Bronchial epithelial cell (primary cell): ENCODE data around the gene NKPD1. TPM values are rescaled to one million over a fixed set of nuclear protein-coding genes. Genes with fewer than 3 reads are reported as not detected.

Source experiments
- DNase-seq: peaks from one replicate; pipeline ENCODE4 v3.0.0-alpha.2; 2010; ENCODE audit warnings: low read depth
- FAIRE-seq: peaks from 2 replicates; lab custom pipeline; 2011; peaks lifted over from hg19 to GRCh38; lab: Jason Lieb, UNC
- H3K27me3 ChIP-seq: 2 replicates; pipeline ENCODE4 v1.5.1; 2011; ENCODE audit warnings: low read length; ENCODE audit not compliant: control insufficient read depth, insufficient read depth
- H3K36me3 ChIP-seq: 2 replicates; pipeline ENCODE4 v1.5.1; 2011; ENCODE audit warnings: low read length; ENCODE audit not compliant: control insufficient read depth, insufficient read depth
- H3K4me3 ChIP-seq: 2 replicates; pipeline ENCODE4 v1.5.1; 2011; ENCODE audit warnings: mild to moderate bottlenecking, low read depth, low read length, control low read depth
- total RNA-seq: library from RNA; depleted of rRNA; stranded (reverse); fragments of >200 nt; gene quantifications from 2 replicates; pipeline ENCODE4 v1.2.1, GENCODE V29; 2014
- TF ChIP-seq, protein P1 (sequence below): IDR thresholded peaks from 2 replicates; pipeline ENCODE4 v1.5.1; 2011; ENCODE audit warnings: mild to moderate bottlenecking, moderate library complexity, low read length, control low read depth, inconsistent platforms; ENCODE audit not compliant: insufficient read depth, severe bottlenecking

The NKPD1 gene
- total RNA-seq, 1 donor from 2014 or later, result 0.53 TPM

DNA sequence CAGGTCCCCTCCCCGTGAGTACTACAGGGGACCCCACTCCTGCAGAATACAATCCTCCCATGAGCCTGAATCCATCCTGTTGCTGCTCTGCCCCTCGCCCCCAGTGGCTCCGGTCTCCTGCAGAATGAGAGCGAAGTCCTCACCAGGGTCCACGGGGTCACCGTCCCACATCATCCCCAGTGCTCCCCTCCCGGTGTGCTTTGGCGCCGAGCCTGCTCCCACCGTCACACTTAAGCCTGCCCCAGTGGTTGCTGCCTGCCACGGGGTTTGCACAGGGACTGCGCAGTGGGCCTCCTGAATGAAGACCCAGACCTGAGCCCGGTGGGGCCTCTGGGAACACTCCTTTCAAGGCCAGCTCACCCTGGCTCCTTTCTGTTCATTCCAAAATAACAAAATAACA lies 30.5 kb downstream of the NKPD1 start:
- FAIRE-seq (no peak), DNase-seq (no peak)
- Histone ChIP-seq H3K27me3 (no peaks in the 10 kb centered on the region), H3K4me3 (no peak overlapping the region), H3K36me3 (no peaks in the 10 kb centered on the region)
- TF ChIP-seq, protein P1, sequence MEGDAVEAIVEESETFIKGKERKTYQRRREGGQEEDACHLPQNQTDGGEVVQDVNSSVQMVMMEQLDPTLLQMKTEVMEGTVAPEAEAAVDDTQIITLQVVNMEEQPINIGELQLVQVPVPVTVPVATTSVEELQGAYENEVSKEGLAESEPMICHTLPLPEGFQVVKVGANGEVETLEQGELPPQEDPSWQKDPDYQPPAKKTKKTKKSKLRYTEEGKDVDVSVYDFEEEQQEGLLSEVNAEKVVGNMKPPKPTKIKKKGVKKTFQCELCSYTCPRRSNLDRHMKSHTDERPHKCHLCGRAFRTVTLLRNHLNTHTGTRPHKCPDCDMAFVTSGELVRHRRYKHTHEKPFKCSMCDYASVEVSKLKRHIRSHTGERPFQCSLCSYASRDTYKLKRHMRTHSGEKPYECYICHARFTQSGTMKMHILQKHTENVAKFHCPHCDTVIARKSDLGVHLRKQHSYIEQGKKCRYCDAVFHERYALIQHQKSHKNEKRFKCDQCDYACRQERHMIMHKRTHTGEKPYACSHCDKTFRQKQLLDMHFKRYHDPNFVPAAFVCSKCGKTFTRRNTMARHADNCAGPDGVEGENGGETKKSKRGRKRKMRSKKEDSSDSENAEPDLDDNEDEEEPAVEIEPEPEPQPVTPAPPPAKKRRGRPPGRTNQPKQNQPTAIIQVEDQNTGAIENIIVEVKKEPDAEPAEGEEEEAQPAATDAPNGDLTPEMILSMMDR, result no peak

DNA sequence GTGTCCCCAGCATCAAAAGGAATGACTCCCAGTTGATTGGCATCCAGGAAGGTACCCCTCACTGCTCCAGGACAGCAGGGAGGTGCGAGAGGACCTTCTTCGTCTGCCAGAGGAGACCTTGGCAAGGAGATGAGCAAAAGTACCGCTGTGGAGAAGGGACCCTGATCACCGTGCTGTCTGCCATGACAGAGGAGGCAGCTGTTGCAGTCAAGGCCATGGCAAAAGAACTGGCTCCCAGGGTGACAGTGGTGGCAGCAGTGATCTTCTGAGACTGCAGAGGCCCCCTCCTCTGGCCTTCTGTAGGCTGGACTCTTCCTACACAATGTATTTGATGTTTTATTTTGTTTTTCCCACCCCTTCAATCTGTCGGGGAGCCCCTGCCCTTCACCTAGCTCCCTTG lies 32.0 kb downstream of the NKPD1 start:
- H3K27me3 ChIP-seq, result no peaks in the 10 kb centered on the region
- no peak for DNase-seq
- TF ChIP-seq, protein P1, result no peak
- FAIRE-seq, result no peak
- H3K4me3 ChIP-seq, result no peak overlapping the region
- H3K36me3 ChIP-seq, result no peaks in the 10 kb centered on the region

DNA sequence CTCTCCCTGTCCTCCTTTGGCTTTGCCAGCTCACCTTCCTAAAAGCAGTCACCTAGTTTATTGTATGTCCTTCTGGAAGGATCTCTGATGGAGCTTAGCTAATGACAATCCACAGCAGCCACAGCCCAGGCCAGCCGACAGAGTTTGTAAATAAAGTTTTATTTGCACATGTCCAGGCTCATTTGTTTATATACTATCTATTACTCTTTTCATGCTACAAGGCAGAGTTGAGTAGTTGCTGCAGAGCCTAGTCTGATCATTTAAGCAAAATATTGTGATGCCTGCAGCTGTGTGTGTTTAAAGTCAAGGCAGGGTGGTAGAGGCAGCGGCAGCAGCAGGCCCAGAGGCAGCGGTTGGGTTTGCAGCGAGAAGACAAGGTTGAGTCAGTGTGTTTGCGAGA lies 32.6 kb downstream of the NKPD1 start:
- FAIRE-seq, result no peak
- Histone ChIP-seq H3K4me3 (no peak overlapping the region), H3K36me3 (no peaks in the 10 kb centered on the region), H3K27me3 (no peaks in the 10 kb centered on the region)
- DNase-seq, result no peak
- TF ChIP-seq, protein P1, result no peak

DNA sequence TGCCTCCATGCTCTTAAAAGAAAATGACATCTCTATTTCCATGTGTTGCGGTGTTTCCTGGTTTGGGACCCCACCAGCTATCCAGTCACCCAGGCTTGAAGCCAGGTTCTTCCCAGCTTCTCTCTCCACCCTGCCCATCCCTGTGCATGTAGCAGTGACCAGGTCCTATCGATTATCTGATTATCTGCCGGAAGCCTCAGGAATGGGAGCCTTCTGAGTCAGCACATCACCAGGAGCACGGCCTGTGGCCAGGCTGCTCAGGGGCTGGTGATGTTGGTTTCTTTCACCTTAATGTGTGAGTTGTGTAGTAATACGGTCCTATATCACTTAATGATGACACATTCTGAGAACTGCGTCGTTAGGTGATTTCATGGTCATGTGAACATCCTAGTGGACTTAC lies 34.1 kb downstream of the NKPD1 start:
- Histone ChIP-seq H3K4me3 (no peak overlapping the region), H3K27me3 (no peaks in the 10 kb centered on the region), H3K36me3 (no peaks in the 10 kb centered on the region)
- TF ChIP-seq, protein P1, result no peak
- DNase-seq (no peak), FAIRE-seq (no peak)

DNA sequence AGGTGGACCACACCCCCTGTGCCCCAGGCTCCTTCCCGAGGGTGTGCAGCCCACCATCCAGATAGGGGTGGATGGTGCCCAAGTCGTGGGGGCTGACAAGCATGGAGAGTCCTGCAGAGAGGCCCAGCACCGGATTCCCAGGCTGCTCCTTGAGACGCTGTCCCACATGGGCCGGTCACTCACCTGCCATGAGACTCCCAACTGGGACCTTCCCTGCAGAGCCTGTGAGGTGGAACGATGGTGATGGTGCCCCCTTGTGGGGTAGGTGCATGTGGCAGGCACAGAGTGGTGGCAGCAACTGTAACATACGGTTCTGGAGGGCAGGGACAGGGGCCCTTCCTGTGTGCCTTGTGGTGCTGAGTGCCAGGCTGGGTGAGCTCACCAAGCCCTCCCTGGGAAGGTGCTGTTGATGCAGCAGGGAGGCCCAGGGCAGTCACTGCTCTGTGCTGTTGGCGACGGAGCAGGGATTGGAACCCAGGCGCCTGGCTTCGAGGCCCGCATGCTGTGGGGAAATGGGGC lies 34.7 kb downstream of the NKPD1 start:
- TF ChIP-seq, protein P1, result peak; percentile 94
- peak; percentile 89 for FAIRE-seq

DNA sequence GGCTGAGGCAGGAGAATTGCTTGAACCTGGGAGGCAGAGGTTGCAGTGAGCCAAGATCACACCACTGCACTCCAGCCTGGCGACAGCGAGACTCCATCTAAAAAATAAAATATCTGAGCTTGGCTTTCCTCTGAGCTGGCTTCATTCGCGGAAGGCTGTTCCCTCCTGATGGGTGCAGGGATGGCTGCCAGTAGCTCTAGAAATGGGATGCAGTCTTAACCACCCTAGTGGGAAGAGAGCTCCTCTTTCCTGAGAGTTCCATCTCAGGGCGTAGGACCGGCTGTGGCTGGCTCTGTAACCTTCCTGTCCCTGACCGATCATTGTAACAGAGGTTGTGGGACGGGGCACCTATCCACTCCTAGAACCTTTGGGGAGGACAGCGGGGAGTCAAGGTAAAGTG lies 35.4 kb downstream of the NKPD1 start:
- Histone ChIP-seq H3K36me3 (no peaks in the 10 kb centered on the region), H3K4me3 (no peak overlapping the region), H3K27me3 (no peaks in the 10 kb centered on the region)
- TF ChIP-seq, protein P1, result no peak
- DNase-seq (no peak), FAIRE-seq (no peak)

More for the DNA sequence above, 34.7 kb downstream of the NKPD1 start:
- DNase-seq, result peak; percentile 50
- Histone ChIP-seq H3K4me3 (no peak overlapping the region), H3K36me3 (no peaks in the 10 kb centered on the region), H3K27me3 (no peaks in the 10 kb centered on the region)
